OCI-LY7 (cell line): ENCODE measurements around the gene DHRS1. TPM values are rescaled to one million over a fixed set of nuclear protein-coding genes. Genes with fewer than 3 reads are reported as not detected.

ENCODE experiments used
- BruUV-seq: library from RNA; stranded (reverse); fragments of 400-500 nt; replicated peaks from 2 replicates; lab custom pipeline; 2021; lab: Mats Ljungman, UMichigan
- CTCF ChIA-PET: fragments of 300-600 bp; sonication (Branson Sonifier 250); formaldehyde crosslinking; loops from one replicate; lab custom pipeline; 2022; ENCODE audit warnings: antibody characterized with exemption; ENCODE audit not compliant: unreplicated experiment; lab: Charles Lee
- POLR2A ChIA-PET: fragments of 300-600 bp; sonication (Branson Sonifier 250); formaldehyde crosslinking; loops from one replicate; lab custom pipeline; 2022; ENCODE audit warnings: antibody characterized with exemption; lab: Charles Lee
- DNase-seq: peaks from one replicate; pipeline ENCODE4 v3.0.0-alpha.2; 2015; ENCODE audit warnings: low spot score
- H2AFZ ChIP-seq: fragments of 200-600 bp; sonication (generic), shearing (Covaris generic); 2 replicates; pipeline ENCODE4 v1.6.1; 2014; ENCODE audit warnings: mild to moderate bottlenecking, antibody characterized with exemption, low read length, moderate library complexity
- H3K27ac ChIP-seq: fragments of 200-600 bp; sonication (generic); 2 replicates; pipeline ENCODE4 v1.5.1; 2014; ENCODE audit warnings: mixed run types, low read depth, mild to moderate bottlenecking, moderate library complexity, low read length, inconsistent platforms; ENCODE audit not compliant: poor library complexity, severe bottlenecking
- H3K36me3 ChIP-seq: fragments of 200-600 bp; sonication (generic); 2 replicates; pipeline ENCODE4 v1.6.1; 2014; ENCODE audit warnings: mild to moderate bottlenecking, antibody characterized with exemption, low read length, moderate library complexity, mixed read lengths; ENCODE audit not compliant: insufficient read depth
- H3K4me1 ChIP-seq: fragments of 200-600 bp; sonication (generic); 2 replicates; pipeline ENCODE4 v1.5.1; 2014; ENCODE audit warnings: mild to moderate bottlenecking, low read length; ENCODE audit not compliant: insufficient read depth, poor library complexity, severe bottlenecking
- H3K4me2 ChIP-seq: fragments of 200-600 bp; sonication (generic); 2 replicates; pipeline ENCODE4 v1.6.1; 2014; ENCODE audit warnings: mild to moderate bottlenecking, low read length
- H3K4me3 ChIP-seq: fragments of 200-600 bp; sonication (generic); 2 replicates; pipeline ENCODE4 v1.5.1; 2014; ENCODE audit warnings: mild to moderate bottlenecking, low read depth, low read length; ENCODE audit not compliant: poor library complexity, severe bottlenecking
- H3K79me2 ChIP-seq: fragments of 200-600 bp; sonication (generic); 2 replicates; pipeline ENCODE4 v1.6.1; 2016; ENCODE audit warnings: low read depth, mild to moderate bottlenecking, low read length, moderate library complexity, mixed read lengths; ENCODE audit not compliant: insufficient read depth
- H3K9me2 ChIP-seq: fragments of 200-600 bp; sonication (generic); 2 replicates; pipeline ENCODE4 v1.6.1; 2016; ENCODE audit warnings: mild to moderate bottlenecking, low read length, mixed read lengths; ENCODE audit not compliant: insufficient read depth
- H3K9me3 ChIP-seq: fragments of 200-600 bp; sonication (generic); 2 replicates; pipeline ENCODE4 v1.6.1; 2014; ENCODE audit warnings: mild to moderate bottlenecking, mixed run types, low read length, mixed read lengths
- H4K20me1 ChIP-seq: fragments of 200-600 bp; sonication (generic); 2 replicates; pipeline ENCODE4 v1.6.1; 2014; ENCODE audit warnings: mild to moderate bottlenecking, antibody characterized with exemption, low read length, moderate library complexity, mixed read lengths; ENCODE audit not compliant: insufficient read depth
- EZH2phosphoT487 ChIP-seq: fragments of 200-600 bp; sonication (generic); IDR thresholded peaks from 2 replicates; pipeline ENCODE4 v1.6.1; 2018; ENCODE audit warnings: low read depth, borderline replicate concordance, mild to moderate bottlenecking, mixed run types, antibody characterized with exemption, low read length, moderate library complexity, mixed read lengths
- intact Hi-C: fragments of 100-400 bp; cut with micrococcal nuclease; formaldehyde crosslinking; loops from one replicate; pipeline ENCODE4 v1.10.0; 2022; ENCODE audit not compliant: unreplicated experiment
- total RNA-seq, 2 experiments: library from RNA; depleted of rRNA in 1 of 2; stranded (reverse); fragments of >200 nt in 1 of 2; shearing (Covaris generic) in 1 of 2; gene quantifications; 2 replicates each; pipeline ENCODE4 v1.2.3, GENCODE V29; 2014 to 2022
- TF ChIP-seq, protein P1 (sequence below): fragments of 200-600 bp; sonication (generic); conservative IDR thresholded peaks from 2 replicates; pipeline ENCODE4 v1.5.1; 2014; ENCODE audit warnings: mild to moderate bottlenecking, antibody characterized with exemption, low read length, moderate library complexity, mixed read lengths

The DHRS1 gene
- total RNA-seq, 2 experiments from 2014 or later = 27.4 to 34.9 TPM

DNA sequence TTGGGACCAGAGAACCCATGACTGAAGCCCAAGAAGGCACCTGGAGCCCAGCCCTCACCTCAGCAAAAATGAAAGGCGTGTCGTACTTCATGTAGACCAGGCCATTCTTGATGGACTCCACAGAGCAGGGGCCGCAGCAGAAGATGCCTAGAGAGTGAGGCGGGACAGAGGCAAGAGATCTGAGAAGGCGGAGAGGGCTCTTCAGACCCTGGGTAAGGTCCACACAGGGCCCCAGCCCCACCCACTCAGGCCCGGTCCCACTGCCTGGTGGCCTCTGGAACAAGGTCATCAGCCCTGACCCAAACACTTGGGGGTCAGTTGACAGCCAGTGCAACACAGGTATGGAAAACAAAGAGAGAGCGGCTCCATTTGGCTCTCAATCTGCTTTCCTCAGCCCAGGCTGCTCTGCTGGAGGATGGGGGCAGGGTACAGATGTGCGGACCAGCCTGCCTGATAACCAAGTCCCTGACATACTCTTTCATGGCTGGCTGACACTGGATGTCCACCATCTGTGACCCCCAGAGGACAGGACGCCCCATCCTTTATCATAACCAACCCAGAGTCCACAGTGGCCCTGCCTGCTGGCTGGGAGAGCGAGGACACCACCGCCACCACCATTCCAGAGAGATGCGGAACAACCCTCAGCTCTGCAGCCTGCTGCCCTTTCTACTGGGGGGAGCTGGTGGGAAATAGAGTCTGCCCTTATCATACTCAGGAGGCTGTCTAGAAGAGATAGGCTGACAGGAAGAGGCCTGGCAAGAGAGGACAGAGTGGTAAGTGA is 43.5 kb downstream of the DHRS1 start:
- H3K9me2 ChIP-seq = no peaks in the 10 kb centered on the region
- no peaks in the 10 kb centered on the region for H3K4me1 ChIP-seq
- no peak overlapping the region for H2AFZ ChIP-seq
- no peaks in the 10 kb centered on the region for H4K20me1 ChIP-seq
- no TSS peak for BruUV-seq
- H3K27ac ChIP-seq = no peak overlapping the region
- no peak overlapping the region for H3K4me3 ChIP-seq
- no peak for DNase-seq
- POLR2A ChIA-PET = interaction anchor here (1.1 to 1.4 kb wide), 2 partner anchors 14 kb away, joined by 3 read pairs; partner anchors contain the start of gene TINF2
- intact Hi-C loops = no loop called here
- CTCF ChIA-PET = no interaction called here
- H3K9me3 ChIP-seq = no peaks in the 10 kb centered on the region
- no peaks in the 10 kb centered on the region for H3K36me3 ChIP-seq
- TF ChIP-seq EZH2phosphoT487 = no peak
- TF ChIP-seq, protein P1, sequence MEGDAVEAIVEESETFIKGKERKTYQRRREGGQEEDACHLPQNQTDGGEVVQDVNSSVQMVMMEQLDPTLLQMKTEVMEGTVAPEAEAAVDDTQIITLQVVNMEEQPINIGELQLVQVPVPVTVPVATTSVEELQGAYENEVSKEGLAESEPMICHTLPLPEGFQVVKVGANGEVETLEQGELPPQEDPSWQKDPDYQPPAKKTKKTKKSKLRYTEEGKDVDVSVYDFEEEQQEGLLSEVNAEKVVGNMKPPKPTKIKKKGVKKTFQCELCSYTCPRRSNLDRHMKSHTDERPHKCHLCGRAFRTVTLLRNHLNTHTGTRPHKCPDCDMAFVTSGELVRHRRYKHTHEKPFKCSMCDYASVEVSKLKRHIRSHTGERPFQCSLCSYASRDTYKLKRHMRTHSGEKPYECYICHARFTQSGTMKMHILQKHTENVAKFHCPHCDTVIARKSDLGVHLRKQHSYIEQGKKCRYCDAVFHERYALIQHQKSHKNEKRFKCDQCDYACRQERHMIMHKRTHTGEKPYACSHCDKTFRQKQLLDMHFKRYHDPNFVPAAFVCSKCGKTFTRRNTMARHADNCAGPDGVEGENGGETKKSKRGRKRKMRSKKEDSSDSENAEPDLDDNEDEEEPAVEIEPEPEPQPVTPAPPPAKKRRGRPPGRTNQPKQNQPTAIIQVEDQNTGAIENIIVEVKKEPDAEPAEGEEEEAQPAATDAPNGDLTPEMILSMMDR = no peak
- H3K79me2 ChIP-seq = no peaks in the 10 kb centered on the region
- H3K4me2 ChIP-seq = no peak overlapping the region

DNA sequence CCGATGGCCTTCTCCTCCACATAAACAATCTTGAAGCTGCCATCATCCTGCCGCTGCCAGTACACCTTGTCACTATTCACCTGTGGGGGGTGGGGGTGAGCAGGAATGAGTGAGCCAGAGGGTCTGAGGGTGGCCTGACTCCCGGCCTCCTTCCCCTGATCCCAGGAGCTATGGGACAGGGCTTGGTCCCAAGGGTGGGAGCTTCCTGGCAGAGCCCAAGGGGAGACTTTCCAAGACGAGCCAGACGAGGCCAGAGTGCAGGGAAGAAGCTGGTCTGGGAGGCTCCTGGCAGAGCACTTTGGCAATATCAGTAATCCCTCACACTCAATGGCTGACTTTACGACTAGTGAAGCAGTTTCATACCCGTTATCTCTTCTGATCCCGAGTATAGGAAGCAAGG is 44.1 kb downstream of the DHRS1 start:
- POLR2A ChIA-PET = interaction anchor here (1.4 kb wide), 1 partner anchor 13 kb away, joined by 3 read pairs; the partner anchor contains the start of gene TINF2
- CTCF ChIA-PET = no interaction called here
- Histone ChIP-seq H3K79me2 (no peaks in the 10 kb centered on the region), H4K20me1 (no peaks in the 10 kb centered on the region), H3K9me2 (no peaks in the 10 kb centered on the region), H3K4me1 (no peaks in the 10 kb centered on the region), H2AFZ (no peak overlapping the region), H3K4me3 (no peak overlapping the region), H3K27ac (no peak overlapping the region), H3K36me3 (no peaks in the 10 kb centered on the region), H3K4me2 (no peak overlapping the region), H3K9me3 (no peaks in the 10 kb centered on the region)
- TF ChIP-seq, protein P1 = no peak
- TF ChIP-seq EZH2phosphoT487 = no peak
- DNase-seq = no peak
- BruUV-seq = no TSS peak
- intact Hi-C loops = no loop called here
